ENCODE results near the gene FAM25G.
"Not testable (repeated sequence)": the region's sequence is repeated elsewhere in the genome, so short reads cannot be mapped to it uniquely, and the experiment has no call there.

- TF ChIP-seq USF2 (IDR thresholded peaks at IDR 0.05; ENCODE audit: low read length); HDAC6 (IDR thresholded peaks at IDR 0.05; ENCODE audit: low read depth, low read length); EP300 (IDR thresholded peaks at IDR 0.05; ENCODE audit: borderline replicate concordance in 1 of 2, low read depth in 2 of 2, low read length in 2 of 2); GABPA (IDR thresholded peaks at IDR 0.05; ENCODE audit: borderline replicate concordance, insufficient read depth, low read length); ASH2L (IDR thresholded peaks at IDR 0.05; ENCODE audit: low read length); SP1 (IDR thresholded peaks at IDR 0.05; ENCODE audit: low read depth, low read length); CTCF (IDR thresholded peaks at IDR 0.05; ENCODE audit: control extremely low read depth in 1 of 3, insufficient read depth in 1 of 3, low read depth in 1 of 3, low read length in 3 of 3); POLR2AphosphoS5 (IDR thresholded peaks at IDR 0.05; ENCODE audit: low read depth, low read length): not testable (repeated sequence)
Measured at GRCh38 chr10:47473516-47473915, 18.0 kb downstream of the FAM25G start.
